ENCODE results near the gene STAT3. TPM values are rescaled to one million over a fixed set of nuclear protein-coding genes. Genes with fewer than 3 reads are reported as not detected.

STAT3 gene
- total RNA-seq, 2 experiments from 2014 or later, result 276 to 286 TPM

- Mint-ChIP-seq H3K27me3 (no peaks in the 10 kb centered on the region), H3K9me3 (no peaks in the 10 kb centered on the region), H3K4me1 (ENCODE audit: low read depth) (peaks cover 62% of the 10 kb centered on the region), H3K27ac (peak overlapping the region; percentile 96), H3K4me3 (peak overlapping the region; percentile 97), H3K36me3 (ENCODE audit: low read depth) (peaks cover 47% of the 10 kb centered on the region)
- ATAC-seq (no peak), DNase-seq (no peak)
- ChIA-PET POLR2A (interaction anchor here (1.0 to 12.0 kb wide), 3 partner anchors 15 to 43 kb away, joined by 3 to 136 read pairs (median 4); no protein-coding TSS in a partner anchor), CTCF (interaction anchor here (0.6 to 5.5 kb wide), 5 partner anchors 23 to 154 kb away, joined by 3 to 37 read pairs (median 5); no protein-coding TSS in a partner anchor)
- intact Hi-C loops (cut with micrococcal nuclease), result no loop called here
- no peak for TF ChIP-seq CTCF (IDR thresholded peaks at IDR 0.05)
Measured at GRCh38 chr17:42271779-42272035, 116.5 kb downstream of the STAT3 start.

- Mint-ChIP-seq H3K4me3 (peak overlapping the region; percentile 97), H3K9me3 (no peaks in the 10 kb centered on the region)
- POLR2A ChIA-PET, result interaction anchor here (1.0 to 12.0 kb wide), 4 partner anchors 12 to 44 kb away, joined by 3 to 136 read pairs (median 14); no protein-coding TSS in a partner anchor
Measured at GRCh38 chr17:42271006-42271778, 117.0 kb downstream of the STAT3 start.

GRCh38 chr17:42270596-42270995, 117.6 kb downstream of the STAT3 start:
- no peak for ATAC-seq
- no peak for TF ChIP-seq CTCF (IDR thresholded peaks at IDR 0.05)
- Mint-ChIP-seq H3K27me3 (no peaks in the 10 kb centered on the region), H3K36me3 (ENCODE audit: low read depth) (peaks cover 49% of the 10 kb centered on the region), H3K4me1 (ENCODE audit: low read depth) (peaks cover 67% of the 10 kb centered on the region), H3K4me3 (peak overlapping the region; percentile 97), H3K27ac (peak overlapping the region; percentile 96), H3K9me3 (no peaks in the 10 kb centered on the region)
- CTCF ChIA-PET, result interaction anchor here (0.9 to 5.5 kb wide), 8 partner anchors 10 to 132 kb away, joined by 3 to 37 read pairs (median 5); no protein-coding TSS in a partner anchor
- no peak for DNase-seq
- intact Hi-C loops (cut with micrococcal nuclease), result no loop called here
- POLR2A ChIA-PET, result interaction anchor here (1.3 to 12.0 kb wide), 3 partner anchors 11 to 22 kb away, joined by 3 to 136 read pairs (median 24); no protein-coding TSS in a partner anchor

More at GRCh38 chr17:42271006-42271778, 117.0 kb downstream of the STAT3 start:
- Mint-ChIP-seq H3K27me3 (no peaks in the 10 kb centered on the region), H3K4me1 (ENCODE audit: low read depth) (peaks cover 67% of the 10 kb centered on the region), H3K36me3 (ENCODE audit: low read depth) (peaks cover 50% of the 10 kb centered on the region), H3K27ac (peak overlapping the region; percentile 96)
- CTCF ChIA-PET, result interaction anchor here (0.6 to 5.5 kb wide), 9 partner anchors 11 to 154 kb away, joined by 3 to 37 read pairs (median 5); no protein-coding TSS in a partner anchor
- TF ChIP-seq CTCF (IDR thresholded peaks at IDR 0.05), result no peak
- no peak for DNase-seq
- ATAC-seq, result peak; percentile 22
- intact Hi-C loops (cut with micrococcal nuclease), result no loop called here

- no peak for DNase-seq
- Mint-ChIP-seq H3K27me3 (no peaks in the 10 kb centered on the region), H3K27ac (peak overlapping the region; percentile 96), H3K9me3 (no peaks in the 10 kb centered on the region), H3K4me1 (ENCODE audit: low read depth) (peaks cover 69% of the 10 kb centered on the region), H3K4me3 (no peak overlapping the region), H3K36me3 (ENCODE audit: low read depth) (peaks cover 48% of the 10 kb centered on the region)
- intact Hi-C loops (cut with micrococcal nuclease), result no loop called here
- ATAC-seq, result no peak
- no peak for TF ChIP-seq CTCF (IDR thresholded peaks at IDR 0.05)
- ChIA-PET CTCF (interaction anchor here (0.6 to 5.5 kb wide), 8 partner anchors 16 to 1939 kb away, joined by 4 to 37 read pairs (median 5); no protein-coding TSS in a partner anchor), POLR2A (interaction anchor here (0.7 to 12.0 kb wide), 7 partner anchors 9 to 119 kb away, joined by 3 to 136 read pairs (median 3); partner anchors contain the start of gene STAT5A)
Measured at GRCh38 chr17:42270170-42270535, 118.1 kb downstream of the STAT3 start.

- Mint-ChIP-seq H3K36me3 (ENCODE audit: low read depth) (peaks cover 43% of the 10 kb centered on the region), H3K27me3 (no peaks in the 10 kb centered on the region), H3K9me3 (no peaks in the 10 kb centered on the region), H3K4me3 (peak overlapping the region; percentile 17), H3K4me1 (ENCODE audit: low read depth) (peaks cover 67% of the 10 kb centered on the region), H3K27ac (peak overlapping the region; percentile 96)
- ChIA-PET POLR2A (interaction anchor here (1.2 to 12.0 kb wide), 5 partner anchors 9 to 43 kb away, joined by 3 to 136 read pairs (median 6); no protein-coding TSS in a partner anchor), CTCF (interaction anchor here (0.7 to 5.5 kb wide), 8 partner anchors 9 to 84 kb away, joined by 3 to 37 read pairs (median 4); no protein-coding TSS in a partner anchor)
- DNase-seq (no peak), ATAC-seq (no peak)
- intact Hi-C loops (cut with micrococcal nuclease), result loop anchor here (2.0 kb wide), 1 partner anchor 19 kb away; no protein-coding TSS in a partner anchor
- TF ChIP-seq CTCF (IDR thresholded peaks at IDR 0.05), result no peak
Measured at GRCh38 chr17:42268236-42268635, 120.0 kb downstream of the STAT3 start.

All from activated CD8-positive, alpha-beta T cell treated with anti-CD3 and anti-CD28 coated beads for 36 hours (primary cell).